Right lobe of liver (tissue), 4 donors: Measurements from ENCODE around the gene CIAO1.
"Not testable (repeated sequence)": the region's sequence is repeated elsewhere in the genome, so short reads cannot be mapped to it uniquely, and the experiment has no call there.

Experiments
- POLR2A ChIP-seq: fragments of 450-650 bp; IDR thresholded peaks from one replicate; pipeline ENCODE4 v1.6.1; 2017; ENCODE audit warnings: antibody characterized with exemption, mild to moderate bottlenecking
- TF ChIP-seq, protein P1 (sequence below), 4 donors: fragments of 200-600 bp in 3 of 4; fragments of 450-650 bp in 1 of 4; IDR thresholded peaks; one replicate each; pipeline versions ENCODE4 v1.5.1 to v1.8.0; 2016 to 2022; ENCODE audit warnings: antibody characterized with exemption in 4 of 4, mild to moderate bottlenecking in 2 of 4
- donor health status: DM: no; HTN: no; CAD: no.
- donor health status: DM: no; HTN: no; CAD: no.
- donor health status: DM: no; HTN: yes; CAD: no.

- TF ChIP-seq, protein P1, sequence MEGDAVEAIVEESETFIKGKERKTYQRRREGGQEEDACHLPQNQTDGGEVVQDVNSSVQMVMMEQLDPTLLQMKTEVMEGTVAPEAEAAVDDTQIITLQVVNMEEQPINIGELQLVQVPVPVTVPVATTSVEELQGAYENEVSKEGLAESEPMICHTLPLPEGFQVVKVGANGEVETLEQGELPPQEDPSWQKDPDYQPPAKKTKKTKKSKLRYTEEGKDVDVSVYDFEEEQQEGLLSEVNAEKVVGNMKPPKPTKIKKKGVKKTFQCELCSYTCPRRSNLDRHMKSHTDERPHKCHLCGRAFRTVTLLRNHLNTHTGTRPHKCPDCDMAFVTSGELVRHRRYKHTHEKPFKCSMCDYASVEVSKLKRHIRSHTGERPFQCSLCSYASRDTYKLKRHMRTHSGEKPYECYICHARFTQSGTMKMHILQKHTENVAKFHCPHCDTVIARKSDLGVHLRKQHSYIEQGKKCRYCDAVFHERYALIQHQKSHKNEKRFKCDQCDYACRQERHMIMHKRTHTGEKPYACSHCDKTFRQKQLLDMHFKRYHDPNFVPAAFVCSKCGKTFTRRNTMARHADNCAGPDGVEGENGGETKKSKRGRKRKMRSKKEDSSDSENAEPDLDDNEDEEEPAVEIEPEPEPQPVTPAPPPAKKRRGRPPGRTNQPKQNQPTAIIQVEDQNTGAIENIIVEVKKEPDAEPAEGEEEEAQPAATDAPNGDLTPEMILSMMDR (IDR thresholded peaks at IDR 0.05), result not testable (repeated sequence)
- not testable (repeated sequence) for TF ChIP-seq POLR2A
Measured at GRCh38 chr2:96257744-96258143, 8.3 kb upstream of the CIAO1 start.
